WTC11 (cell line): ENCODE results near the gene IRF4. TPM values are rescaled to one million over a fixed set of nuclear protein-coding genes. Genes with fewer than 3 reads are reported as not detected.
A peak's percentile ranks its signal among the peaks of the same experiment; 100 is the strongest.

Experiments used
- ATAC-seq: fragments of 200-7000 bp; cut with Tn5 transposase; 2 replicates; pipeline ENCODE4 v1.10.0; 2021; ENCODE audit warnings: mild to moderate bottlenecking, moderate library complexity
- CTCF ChIA-PET: fragments of 300-600 bp; sonication (Branson Sonifier 250); formaldehyde crosslinking; loops from one replicate; lab custom pipeline; 2021; ENCODE audit warnings: antibody characterized with exemption; lab: Charles Lee
- POLR2A ChIA-PET: fragments of 350-600 bp; sonication (Branson Sonifier 250); formaldehyde crosslinking; loops from one replicate; lab custom pipeline; 2021; ENCODE audit warnings: antibody characterized with exemption; lab: Charles Lee
- DNase-seq: peaks from one replicate; pipeline ENCODE4 v3.0.0; 2021; ENCODE audit warnings: low spot score
- H3K27ac Mint-ChIP-seq: 2 replicates; pipeline ENCODE4 v1.8.0; 2021; ENCODE audit warnings: mixed read lengths
- H3K27me3 Mint-ChIP-seq: 2 replicates; pipeline ENCODE4 v1.8.0; 2021; ENCODE audit warnings: low read depth, mild to moderate bottlenecking, moderate library complexity, mixed read lengths
- H3K36me3 Mint-ChIP-seq: 2 replicates; pipeline ENCODE4 v1.8.0; 2021; ENCODE audit warnings: mixed read lengths
- H3K4me1 Mint-ChIP-seq: 2 replicates; pipeline ENCODE4 v1.8.0; 2022; ENCODE audit warnings: mixed read lengths
- H3K4me3 Mint-ChIP-seq: 2 replicates; pipeline ENCODE4 v1.8.0; 2021; ENCODE audit warnings: mild to moderate bottlenecking, moderate library complexity, mixed read lengths
- H3K9me3 Mint-ChIP-seq: 2 replicates; pipeline ENCODE4 v1.8.0; 2021; ENCODE audit warnings: mixed read lengths
- AR ChIP-seq: fragments of 250-450 bp; sonication (Bioruptor Pico); IDR thresholded peaks from 2 replicates; pipeline ENCODE4 v1.9.0; 2021; ENCODE audit warnings: mild to moderate bottlenecking
- ATF1 ChIP-seq: sonication (generic); formaldehyde crosslinking; IDR thresholded peaks from 2 replicates; pipeline ENCODE4 v1.8.1; 2023; ENCODE audit warnings: mild to moderate bottlenecking, moderate library complexity, missing genetic modification reagents
- CTCF ChIP-seq: fragments of 200-600 bp; IDR thresholded peaks from 2 replicates; pipeline ENCODE4 v1.8.0; 2022; ENCODE audit warnings: antibody characterized with exemption
- EMX1 ChIP-seq: fragments of 250-450 bp; sonication (Bioruptor Pico); IDR thresholded peaks from 2 replicates; pipeline ENCODE4 v1.8.0; 2021; ENCODE audit warnings: mild to moderate bottlenecking
- ESRRA ChIP-seq: sonication (generic); formaldehyde crosslinking; IDR thresholded peaks from 2 replicates; pipeline ENCODE4 v1.8.1; 2022; ENCODE audit warnings: mild to moderate bottlenecking, missing genetic modification reagents, borderline replicate concordance
- GRHL2 ChIP-seq: fragments of 250-450 bp; sonication (Bioruptor Pico); IDR thresholded peaks from 2 replicates; pipeline ENCODE4 v1.8.0; 2022; ENCODE audit warnings: mild to moderate bottlenecking, moderate library complexity; ENCODE audit not compliant: insufficient replicate concordance, severe bottlenecking
- GTF2I ChIP-seq: fragments of 250-450 bp; sonication (Bioruptor Pico); conservative IDR thresholded peaks from 2 replicates; pipeline ENCODE4 v1.4.0; 2021; ENCODE audit warnings: mild to moderate bottlenecking
- HMGA2 ChIP-seq: fragments of 250-450 bp; sonication (Bioruptor Pico); IDR thresholded peaks from 2 replicates; pipeline ENCODE4 v1.4.0; 2021; ENCODE audit warnings: mild to moderate bottlenecking, moderate library complexity
- MLX ChIP-seq: sonication (generic); formaldehyde crosslinking; IDR thresholded peaks from 2 replicates; pipeline ENCODE4 v1.8.1; 2023; ENCODE audit warnings: mild to moderate bottlenecking, missing genetic modification reagents, moderate library complexity
- MXD4 ChIP-seq: fragments of 250-450 bp; sonication (Bioruptor Pico); IDR thresholded peaks from 2 replicates; pipeline ENCODE4 v1.8.0; 2021; ENCODE audit warnings: mild to moderate bottlenecking, moderate library complexity, borderline replicate concordance
- NFATC4 ChIP-seq: fragments of 250-450 bp; sonication (Bioruptor Pico); IDR thresholded peaks from 2 replicates; pipeline ENCODE4 v1.9.0; 2021; ENCODE audit warnings: mild to moderate bottlenecking
- RELA ChIP-seq: sonication (generic); formaldehyde crosslinking; IDR thresholded peaks from 2 replicates; pipeline ENCODE4 v1.8.1; 2022; ENCODE audit warnings: missing genetic modification reagents, mild to moderate bottlenecking, borderline replicate concordance
- SOX15 ChIP-seq: fragments of 250-450 bp; sonication (Bioruptor Pico); IDR thresholded peaks from 2 replicates; pipeline ENCODE4 v1.9.0; 2021; ENCODE audit warnings: mild to moderate bottlenecking
- USF1 ChIP-seq: sonication (generic); formaldehyde crosslinking; IDR thresholded peaks from 2 replicates; pipeline ENCODE4 v1.8.0; 2022; ENCODE audit warnings: mild to moderate bottlenecking, missing genetic modification reagents
- ZNF121 ChIP-seq: sonication (generic); formaldehyde crosslinking; IDR thresholded peaks from 2 replicates; pipeline ENCODE4 v1.8.0; 2023; ENCODE audit warnings: missing genetic modification reagents
- ZNF219 ChIP-seq: sonication (generic); formaldehyde crosslinking; IDR thresholded peaks from 2 replicates; pipeline ENCODE4 v1.8.0; 2023; ENCODE audit warnings: missing genetic modification reagents, mild to moderate bottlenecking, borderline replicate concordance
- ZNF263 ChIP-seq: sonication (generic); formaldehyde crosslinking; IDR thresholded peaks from 2 replicates; pipeline ENCODE4 v1.8.1; 2022; ENCODE audit warnings: low read depth, mild to moderate bottlenecking, moderate library complexity, missing genetic modification reagents
- ZNF317 ChIP-seq: sonication (generic); formaldehyde crosslinking; IDR thresholded peaks from 2 replicates; pipeline ENCODE4 v1.8.1; 2023; ENCODE audit warnings: low read depth, mild to moderate bottlenecking, moderate library complexity, missing genetic modification reagents, borderline replicate concordance
- ZNF396 ChIP-seq: fragments of 250-450 bp; sonication (Bioruptor Pico); IDR thresholded peaks from 2 replicates; pipeline ENCODE4 v1.8.0; 2021; ENCODE audit warnings: mild to moderate bottlenecking, moderate library complexity, borderline replicate concordance
- ZNF423 ChIP-seq: fragments of 250-450 bp; sonication (Bioruptor Pico); IDR thresholded peaks from 2 replicates; pipeline ENCODE4 v2.1.2; 2022; ENCODE audit warnings: mild to moderate bottlenecking, moderate library complexity
- ZNF512 ChIP-seq: sonication (generic); formaldehyde crosslinking; IDR thresholded peaks from 2 replicates; pipeline ENCODE4 v1.8.1; 2022; ENCODE audit warnings: missing genetic modification reagents, borderline replicate concordance
- total RNA-seq: library from RNA; stranded (reverse); gene quantifications from 3 replicates; pipeline ENCODE4 v1.2.3, GENCODE V29; 2021

Gene IRF4
- total RNA-seq, 1 experiment from 2014 or later = 1.6 TPM

GRCh38 chr6:373031-373430 is 18.5 kb upstream of the IRF4 start (continued):
- TF ChIP-seq ZNF512 (CRISPR knock-in tag) (no peak), MXD4 (CRISPR knock-in tag) (no peak), GRHL2 (CRISPR knock-in tag) (no peak), EMX1 (CRISPR knock-in tag) (no peak), SOX15 (CRISPR knock-in tag) (no peak), ESRRA (CRISPR knock-in tag) (no peak), ZNF396 (CRISPR knock-in tag) (no peak), RELA (CRISPR knock-in tag) (no peak), ZNF121 (CRISPR knock-in tag) (no peak), NFATC4 (CRISPR knock-in tag) (no peak)

GRCh38 chr6:373773-374724 is 17.5 kb upstream of the IRF4 start:
- H3K9me3 Mint-ChIP-seq = peaks cover 63% of the 10 kb centered on the region

GRCh38 chr6:374956-375355 is 16.6 kb upstream of the IRF4 start:
- H3K27ac Mint-ChIP-seq = no peak overlapping the region
- no peak overlapping the region for H3K4me3 Mint-ChIP-seq
- peaks cover 56% of the 10 kb centered on the region for H3K36me3 Mint-ChIP-seq
- ATAC-seq = no peak
- POLR2A ChIA-PET = no interaction called here
- peaks cover 14% of the 10 kb centered on the region for H3K4me1 Mint-ChIP-seq
- CTCF ChIA-PET = interaction anchor here (0.6 to 1.7 kb wide), 2 partner anchors 34 to 101 kb away, joined by 3 to 4 read pairs; no protein-coding TSS in a partner anchor
- H3K9me3 Mint-ChIP-seq = peaks cover 55% of the 10 kb centered on the region
- H3K27me3 Mint-ChIP-seq = peaks cover 21% of the 10 kb centered on the region
- DNase-seq = no peak
- no peak for TF ChIP-seq MLX (CRISPR knock-in tag)
- no peak for TF ChIP-seq ZNF121 (CRISPR knock-in tag)
- TF ChIP-seq ZNF263 (CRISPR knock-in tag) = no peak
- TF ChIP-seq ZNF317 = no peak
- no peak for TF ChIP-seq ZNF423
- no peak for TF ChIP-seq AR (CRISPR knock-in tag)
- TF ChIP-seq EMX1 (CRISPR knock-in tag) = no peak
- no peak for TF ChIP-seq ZNF219 (CRISPR knock-in tag)

More at GRCh38 chr6:373773-374724, 17.5 kb upstream of the IRF4 start:
- peak; percentile 80 for ATAC-seq
- CTCF ChIA-PET = interaction anchor here (0.8 to 1.7 kb wide), 8 partner anchors 9 to 185 kb away, joined by 3 to 11 read pairs (median 4); partner anchors contain the start of gene IRF4
- H3K27ac Mint-ChIP-seq = no peak overlapping the region
- no peak for TF ChIP-seq ATF1 (CRISPR knock-in tag)
- no peak for TF ChIP-seq USF1 (CRISPR knock-in tag)
- TF ChIP-seq HMGA2 (CRISPR knock-in tag) = no peak
- no peak for TF ChIP-seq CTCF
- TF ChIP-seq GTF2I (CRISPR knock-in tag) = no peak
- POLR2A ChIA-PET = no interaction called here
- DNase-seq = no peak
- no peak overlapping the region for H3K4me3 Mint-ChIP-seq
- peaks cover 14% of the 10 kb centered on the region for H3K4me1 Mint-ChIP-seq
- peaks cover 21% of the 10 kb centered on the region for H3K27me3 Mint-ChIP-seq
- H3K36me3 Mint-ChIP-seq = peaks cover 63% of the 10 kb centered on the region
